Neural progenitor cell (in vitro differentiated cells): ENCODE measurements around the gene CLIC5. TPM values are rescaled to one million over a fixed set of nuclear protein-coding genes. Genes with fewer than 3 reads are reported as not detected.

ENCODE experiments used
- DNase-seq: peaks from one replicate; pipeline ENCODE4 v3.0.0-alpha.2; 2016; ENCODE audit warnings: low spot score
- H2AFZ ChIP-seq: fragments of 200-600 bp; sonication (generic); replicated peaks from 2 replicates; pipeline ENCODE4 v1.6.1; 2016; ENCODE audit warnings: antibody characterized with exemption
- H3F3A ChIP-seq: fragments of 200-600 bp; sonication (generic); 2 replicates; pipeline ENCODE4 v1.6.1; 2016; ENCODE audit warnings: antibody characterized with exemption, low read depth
- H3K27ac ChIP-seq: fragments of 200-600 bp; sonication (generic); 2 replicates; pipeline ENCODE4 v1.5.1; 2016; ENCODE audit warnings: mild to moderate bottlenecking
- H3K27me3 ChIP-seq: fragments of 200-600 bp; sonication (generic); 2 replicates; pipeline ENCODE4 v1.6.1; 2016; ENCODE audit warnings: mild to moderate bottlenecking, moderate library complexity
- H3K36me3 ChIP-seq: fragments of 200-600 bp; sonication (generic); 2 replicates; pipeline ENCODE4 v1.5.1; 2016
- H3K4me1 ChIP-seq: fragments of 200-600 bp; sonication (generic); 2 replicates; pipeline ENCODE4 v1.6.1; 2016; ENCODE audit warnings: mixed run types
- H3K4me2 ChIP-seq: fragments of 200-600 bp; sonication (generic); 2 replicates; pipeline ENCODE4 v1.6.1; 2016
- H3K4me3 ChIP-seq: fragments of 200-600 bp; sonication (generic); 2 replicates; pipeline ENCODE4 v1.5.1; 2016
- H3K79me2 ChIP-seq: fragments of 200-600 bp; sonication (generic); 2 replicates; pipeline ENCODE4 v1.6.1; 2016; ENCODE audit warnings: low read depth
- H3K9ac ChIP-seq: fragments of 200-600 bp; sonication (generic); 2 replicates; pipeline ENCODE4 v1.6.1; 2016
- H3K9me3 ChIP-seq: fragments of 200-600 bp; sonication (generic); 2 replicates; pipeline ENCODE4 v1.5.1; 2016; ENCODE audit warnings: low read depth
- H4K20me1 ChIP-seq: fragments of 200-600 bp; sonication (generic); 2 replicates; pipeline ENCODE4 v1.6.1; 2016; ENCODE audit warnings: low read depth
- H3K27ac Mint-ChIP-seq: 3 replicates; pipeline ENCODE4 v1.8.0; 2021; ENCODE audit warnings: mixed read lengths
- H3K27me3 Mint-ChIP-seq: 2 replicates; pipeline ENCODE4 v1.8.0; 2022; ENCODE audit warnings: low read depth, mild to moderate bottlenecking, inconsistent platforms, moderate library complexity, mixed read lengths; ENCODE audit not compliant: insufficient read depth
- H3K36me3 Mint-ChIP-seq: 3 replicates; pipeline ENCODE4 v1.8.0; 2021; ENCODE audit warnings: mixed read lengths
- H3K4me1 Mint-ChIP-seq: 3 replicates; pipeline ENCODE4 v1.8.0; 2021; ENCODE audit warnings: mixed read lengths
- H3K4me3 Mint-ChIP-seq: 3 replicates; pipeline ENCODE4 v1.8.0; 2021; ENCODE audit warnings: mild to moderate bottlenecking, moderate library complexity, mixed read lengths
- H3K9me3 Mint-ChIP-seq: 3 replicates; pipeline ENCODE4 v1.8.0; 2020; ENCODE audit warnings: mixed read lengths
- EZH2 ChIP-seq: fragments of 200-600 bp; sonication (generic); IDR thresholded peaks from 2 replicates; pipeline ENCODE4 v1.6.1; 2017; ENCODE audit warnings: antibody characterized with exemption, mild to moderate bottlenecking, moderate library complexity
- EZH2phosphoT487 ChIP-seq: fragments of 200-600 bp; sonication (generic); IDR thresholded peaks from 2 replicates; pipeline ENCODE4 v1.6.1; 2017; ENCODE audit warnings: antibody characterized with exemption
- total RNA-seq: library from RNA; depleted of rRNA; stranded (reverse); fragments of >200 nt; gene quantifications from 2 replicates; pipeline ENCODE4 v1.2.3, GENCODE V29; 2015; ENCODE audit warnings: low replicate concordance
- TF ChIP-seq, protein P1 (sequence below): fragments of 200-600 bp; sonication (generic); IDR thresholded peaks from 2 replicates; pipeline ENCODE4 v1.5.1; 2017; ENCODE audit warnings: antibody characterized with exemption, mild to moderate bottlenecking

Gene CLIC5
- total RNA-seq, 1 donor from 2014 or later, result not detected

DNA sequence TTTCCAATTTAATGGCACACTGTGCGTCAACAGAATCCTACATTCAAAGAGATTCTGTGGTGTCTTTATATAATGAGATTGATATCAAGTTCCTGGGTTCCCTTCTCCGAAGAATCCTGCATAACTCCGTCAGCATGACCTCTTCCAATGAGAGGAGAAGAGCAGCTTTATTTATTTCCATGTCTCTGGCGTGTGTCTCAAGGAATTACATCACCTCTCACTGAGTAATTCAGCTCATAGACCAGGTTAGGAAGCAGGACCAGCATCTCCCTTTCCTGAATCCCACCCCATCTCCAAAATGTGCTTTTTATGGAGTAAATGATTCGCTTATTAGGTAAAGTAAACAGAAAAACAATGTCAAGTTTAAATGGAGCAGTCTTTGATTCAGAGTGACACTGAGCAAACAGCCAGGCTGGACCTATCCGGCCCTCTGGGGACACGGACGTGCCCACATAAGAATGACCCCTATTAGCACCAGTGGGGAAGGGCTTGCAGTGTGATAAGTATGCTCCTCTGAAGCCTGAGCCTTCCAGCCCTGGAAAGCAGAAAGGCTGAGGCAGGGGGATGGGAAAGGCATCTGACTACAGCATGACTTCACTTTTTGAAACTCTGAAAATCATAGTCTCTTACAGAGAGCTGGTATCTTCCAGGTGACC, 165.2 kb downstream of the CLIC5 start:
- H3K4me1 Mint-ChIP-seq, result no peaks in the 10 kb centered on the region
- no peaks in the 10 kb centered on the region for H3K9me3 Mint-ChIP-seq
- H3K27me3 ChIP-seq, result no peaks in the 10 kb centered on the region
- H3K36me3 ChIP-seq, result no peaks in the 10 kb centered on the region
- no peak overlapping the region for H3K4me2 ChIP-seq
- H3K27ac ChIP-seq, result no peak overlapping the region
- H3K79me2 ChIP-seq, result no peaks in the 10 kb centered on the region
- TF ChIP-seq, protein P1, sequence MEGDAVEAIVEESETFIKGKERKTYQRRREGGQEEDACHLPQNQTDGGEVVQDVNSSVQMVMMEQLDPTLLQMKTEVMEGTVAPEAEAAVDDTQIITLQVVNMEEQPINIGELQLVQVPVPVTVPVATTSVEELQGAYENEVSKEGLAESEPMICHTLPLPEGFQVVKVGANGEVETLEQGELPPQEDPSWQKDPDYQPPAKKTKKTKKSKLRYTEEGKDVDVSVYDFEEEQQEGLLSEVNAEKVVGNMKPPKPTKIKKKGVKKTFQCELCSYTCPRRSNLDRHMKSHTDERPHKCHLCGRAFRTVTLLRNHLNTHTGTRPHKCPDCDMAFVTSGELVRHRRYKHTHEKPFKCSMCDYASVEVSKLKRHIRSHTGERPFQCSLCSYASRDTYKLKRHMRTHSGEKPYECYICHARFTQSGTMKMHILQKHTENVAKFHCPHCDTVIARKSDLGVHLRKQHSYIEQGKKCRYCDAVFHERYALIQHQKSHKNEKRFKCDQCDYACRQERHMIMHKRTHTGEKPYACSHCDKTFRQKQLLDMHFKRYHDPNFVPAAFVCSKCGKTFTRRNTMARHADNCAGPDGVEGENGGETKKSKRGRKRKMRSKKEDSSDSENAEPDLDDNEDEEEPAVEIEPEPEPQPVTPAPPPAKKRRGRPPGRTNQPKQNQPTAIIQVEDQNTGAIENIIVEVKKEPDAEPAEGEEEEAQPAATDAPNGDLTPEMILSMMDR, result no peak
- no peak for TF ChIP-seq EZH2phosphoT487
- no peak for TF ChIP-seq EZH2
- H3K4me3 ChIP-seq, result no peak overlapping the region
- H3F3A ChIP-seq, result no peaks in the 10 kb centered on the region
- H3K36me3 Mint-ChIP-seq, result no peaks in the 10 kb centered on the region
- H3K27me3 Mint-ChIP-seq, result peaks cover 7% of the 10 kb centered on the region
- H3K4me1 ChIP-seq, result no peaks in the 10 kb centered on the region
- peak overlapping the region; percentile 50 for H2AFZ ChIP-seq
- H3K4me3 Mint-ChIP-seq, result no peak overlapping the region
- H3K9me3 ChIP-seq, result no peaks in the 10 kb centered on the region
- no peaks in the 10 kb centered on the region for H4K20me1 ChIP-seq
- no peak overlapping the region for H3K9ac ChIP-seq
- no peak overlapping the region for H3K27ac Mint-ChIP-seq
- no peak for DNase-seq

DNA sequence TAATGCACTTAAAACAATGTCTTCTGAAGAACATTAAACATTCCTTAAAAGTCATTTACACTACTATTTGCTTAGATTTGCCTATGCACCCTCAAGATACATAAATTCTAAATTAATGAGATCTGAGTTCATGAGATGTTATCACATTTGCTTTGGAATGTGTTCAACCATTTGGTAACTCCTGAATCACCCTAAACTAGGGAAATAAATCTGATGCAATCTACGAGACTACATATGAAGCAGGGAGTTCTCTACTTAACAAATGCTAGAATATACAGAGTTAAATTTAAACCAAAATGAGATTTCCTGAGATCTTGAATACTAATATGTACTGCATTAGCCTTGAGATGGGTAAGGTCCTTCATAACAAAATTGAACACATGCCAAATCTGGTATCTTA, 170.1 kb downstream of the CLIC5 start:
- Histone ChIP-seq H3K36me3 (no peaks in the 10 kb centered on the region), H3F3A (no peaks in the 10 kb centered on the region), H3K27me3 (no peaks in the 10 kb centered on the region), H3K4me3 (no peak overlapping the region), H3K9ac (no peak overlapping the region), H3K4me2 (no peak overlapping the region), H2AFZ (no peak overlapping the region), H3K79me2 (no peaks in the 10 kb centered on the region), H3K4me1 (peaks cover 6% of the 10 kb centered on the region), H3K9me3 (no peaks in the 10 kb centered on the region), H3K27ac (no peak overlapping the region), H4K20me1 (no peaks in the 10 kb centered on the region)
- TF ChIP-seq, protein P1, result no peak
- no peak for TF ChIP-seq EZH2
- TF ChIP-seq EZH2phosphoT487, result no peak
- H3K36me3 Mint-ChIP-seq, result no peaks in the 10 kb centered on the region
- no peak overlapping the region for H3K4me3 Mint-ChIP-seq
- DNase-seq, result no peak
- peaks cover 4% of the 10 kb centered on the region for H3K4me1 Mint-ChIP-seq
- H3K27me3 Mint-ChIP-seq, result peaks cover 3% of the 10 kb centered on the region
- H3K27ac Mint-ChIP-seq, result no peak overlapping the region
- no peaks in the 10 kb centered on the region for H3K9me3 Mint-ChIP-seq

DNA sequence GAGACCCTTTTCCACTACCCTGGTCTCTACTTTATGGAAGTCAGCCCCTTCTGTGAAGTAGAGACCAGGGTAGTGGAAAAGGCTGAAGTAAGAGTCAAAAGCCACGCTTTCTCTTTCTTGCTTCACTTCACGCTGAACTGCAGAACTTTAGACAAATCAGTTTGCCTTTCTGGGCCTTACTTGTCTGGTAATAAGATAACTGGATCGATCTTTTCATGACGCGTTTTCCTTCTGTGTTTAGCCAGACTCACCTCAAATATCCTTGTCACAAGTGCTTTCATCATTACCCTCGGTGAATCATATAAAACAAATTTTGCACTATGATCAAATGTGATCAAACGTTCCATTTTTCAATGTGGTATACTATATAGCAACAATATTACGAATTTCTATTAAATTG, 170.7 kb downstream of the CLIC5 start:
- no peak overlapping the region for H3K4me3 ChIP-seq
- no peak overlapping the region for H3K27ac ChIP-seq
- Mint-ChIP-seq H3K9me3 (no peaks in the 10 kb centered on the region), H3K4me1 (peaks cover 4% of the 10 kb centered on the region), H3K27me3 (peaks cover 3% of the 10 kb centered on the region), H3K27ac (no peak overlapping the region), H3K4me3 (no peak overlapping the region), H3K36me3 (no peaks in the 10 kb centered on the region)
- no peaks in the 10 kb centered on the region for H3K27me3 ChIP-seq
- H4K20me1 ChIP-seq, result no peaks in the 10 kb centered on the region
- H3K36me3 ChIP-seq, result no peaks in the 10 kb centered on the region
- no peak overlapping the region for H3K4me2 ChIP-seq
- DNase-seq, result no peak
- no peaks in the 10 kb centered on the region for H3K9me3 ChIP-seq
- H2AFZ ChIP-seq, result no peak overlapping the region
- no peaks in the 10 kb centered on the region for H3K79me2 ChIP-seq
- peaks cover 6% of the 10 kb centered on the region for H3K4me1 ChIP-seq
- H3K9ac ChIP-seq, result no peak overlapping the region
- H3F3A ChIP-seq, result no peaks in the 10 kb centered on the region
- TF ChIP-seq EZH2phosphoT487, result no peak

DNA sequence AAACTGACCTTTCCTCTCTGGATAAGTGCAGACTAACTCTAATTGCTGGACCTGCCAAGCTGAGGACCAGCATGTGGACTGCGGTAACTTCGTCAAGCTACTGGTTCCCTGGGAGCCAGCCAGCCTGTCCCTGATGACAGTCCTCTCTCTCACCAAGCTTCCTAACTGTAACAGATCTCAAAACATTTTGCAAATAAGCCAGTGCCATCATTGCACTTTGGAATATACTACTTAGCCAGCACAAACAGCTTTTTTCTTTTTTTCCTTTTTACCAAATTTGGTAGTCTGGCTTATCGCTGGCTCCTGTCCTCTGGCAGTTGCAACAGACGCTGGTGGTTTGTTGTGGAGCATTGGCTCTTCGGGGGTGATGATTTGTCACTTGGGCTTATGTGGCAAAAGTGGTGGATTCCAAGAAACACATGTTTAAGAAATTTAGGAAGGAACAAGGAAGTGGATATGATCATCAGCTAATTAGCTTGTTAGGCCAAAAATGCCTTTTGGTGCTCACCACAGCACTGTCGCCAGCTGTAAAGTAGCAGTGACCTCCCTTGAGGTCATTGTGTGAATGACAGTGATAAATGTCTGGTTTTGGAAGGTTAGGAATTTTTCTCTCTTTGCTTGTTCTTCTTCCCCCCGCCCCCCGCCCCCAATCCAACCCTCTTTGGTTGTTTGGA, 171.7 kb downstream of the CLIC5 start:
- no peak overlapping the region for H3K4me3 Mint-ChIP-seq
- Histone ChIP-seq H3F3A (no peaks in the 10 kb centered on the region), H2AFZ (no peak overlapping the region), H3K9ac (no peak overlapping the region), H3K36me3 (no peaks in the 10 kb centered on the region), H3K4me1 (peaks cover 6% of the 10 kb centered on the region), H3K27ac (no peak overlapping the region), H3K79me2 (no peaks in the 10 kb centered on the region), H3K27me3 (no peaks in the 10 kb centered on the region), H4K20me1 (no peaks in the 10 kb centered on the region), H3K4me2 (no peak overlapping the region), H3K9me3 (no peaks in the 10 kb centered on the region), H3K4me3 (no peak overlapping the region)
- no peaks in the 10 kb centered on the region for H3K9me3 Mint-ChIP-seq
- no peak for TF ChIP-seq EZH2
- TF ChIP-seq EZH2phosphoT487, result no peak
- TF ChIP-seq, protein P1, result no peak
- DNase-seq, result no peak
- H3K27ac Mint-ChIP-seq, result no peak overlapping the region
- H3K36me3 Mint-ChIP-seq, result no peaks in the 10 kb centered on the region
- peaks cover 4% of the 10 kb centered on the region for H3K4me1 Mint-ChIP-seq
- H3K27me3 Mint-ChIP-seq, result peaks cover 3% of the 10 kb centered on the region
